HG03060 (cell line): Measurements from ENCODE around the gene KIF19.

Source experiments
- ATAC-seq: cut with Tn5 transposase; IDR thresholded peaks from one replicate; pipeline ENCODE4 v1.9.1; 2021; ENCODE audit warnings: low read depth, moderate number of reproducible peaks; ENCODE audit not compliant: unreplicated experiment

The KIF19 gene

DNA sequence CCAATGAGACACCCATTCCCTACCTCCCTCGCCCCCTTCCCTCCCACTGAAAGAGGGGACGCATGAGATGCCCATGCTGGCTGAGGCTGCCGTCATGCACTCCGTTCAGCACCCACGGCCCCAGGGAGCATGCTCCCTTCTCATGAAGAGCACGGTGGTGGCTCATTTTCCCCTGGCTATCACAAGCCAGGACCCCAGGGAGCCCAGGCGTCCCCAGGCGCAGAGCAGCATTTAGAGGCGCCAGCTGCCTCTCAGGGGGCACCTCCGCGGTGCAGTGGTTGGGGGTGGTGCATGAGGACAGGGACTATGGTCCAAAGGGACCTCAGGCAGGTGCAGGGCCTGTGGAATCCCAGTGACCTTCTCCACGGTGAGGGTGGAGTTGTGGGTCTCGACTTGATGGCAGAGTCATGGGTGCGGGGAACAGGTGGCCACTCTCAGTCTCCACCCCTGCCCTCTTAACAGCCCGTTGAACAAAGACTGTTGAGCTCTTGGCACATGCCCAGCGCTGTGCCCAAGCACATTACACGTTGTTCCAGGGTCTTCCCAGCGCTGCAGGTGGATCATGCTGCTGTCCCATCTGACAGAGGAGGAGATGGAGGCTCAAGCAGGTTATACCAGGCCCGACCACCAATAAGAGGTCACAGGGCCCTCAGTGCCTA, 13.6 kb downstream of the KIF19 start:
- ATAC-seq = no peak

- no peak for ATAC-seq
These were observed 14.5 kb downstream of the KIF19 start for GRCh38 chr17:74340470-74341023.

DNA sequence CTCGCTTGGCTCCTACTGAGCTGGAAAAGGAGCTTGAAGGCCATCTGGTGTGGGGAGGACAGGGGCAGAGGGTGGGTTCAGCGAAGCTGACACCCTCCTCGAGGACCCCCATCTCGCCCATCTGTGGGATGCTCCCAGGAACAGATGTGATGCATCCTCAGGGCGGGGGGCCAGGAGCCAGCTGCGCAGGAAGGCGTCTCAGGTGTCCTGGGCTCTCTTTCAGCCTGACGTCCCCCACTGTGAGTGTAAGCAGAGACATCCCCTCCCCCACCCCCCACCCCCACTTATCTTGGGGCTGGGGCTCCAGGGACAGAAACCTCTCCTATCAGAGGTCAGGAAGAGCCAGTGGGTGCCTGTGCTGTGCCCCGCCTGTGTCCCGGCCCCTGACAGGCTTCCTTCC, 16.2 kb downstream of the KIF19 start:
- no peak for ATAC-seq

DNA sequence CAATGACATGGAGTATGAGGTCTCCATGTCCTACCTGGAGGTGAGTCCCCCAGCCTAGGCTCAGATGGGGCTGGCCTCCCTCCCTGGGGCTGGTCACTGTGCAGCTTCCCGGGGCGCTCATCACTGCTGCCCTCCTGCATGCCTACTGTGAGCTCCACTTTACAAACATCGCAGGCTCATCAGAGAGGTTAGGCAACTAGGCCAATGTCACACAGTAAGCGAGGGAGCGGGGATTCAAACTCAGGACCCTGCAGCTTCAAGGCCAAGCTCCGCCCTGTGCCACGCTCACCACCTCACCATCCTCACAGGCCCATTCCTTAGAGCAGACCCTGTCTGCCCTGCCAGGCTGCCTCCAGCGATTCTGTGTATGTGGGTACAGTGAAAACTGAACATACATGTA, 17.1 kb downstream of the KIF19 start:
- no peak for ATAC-seq

DNA sequence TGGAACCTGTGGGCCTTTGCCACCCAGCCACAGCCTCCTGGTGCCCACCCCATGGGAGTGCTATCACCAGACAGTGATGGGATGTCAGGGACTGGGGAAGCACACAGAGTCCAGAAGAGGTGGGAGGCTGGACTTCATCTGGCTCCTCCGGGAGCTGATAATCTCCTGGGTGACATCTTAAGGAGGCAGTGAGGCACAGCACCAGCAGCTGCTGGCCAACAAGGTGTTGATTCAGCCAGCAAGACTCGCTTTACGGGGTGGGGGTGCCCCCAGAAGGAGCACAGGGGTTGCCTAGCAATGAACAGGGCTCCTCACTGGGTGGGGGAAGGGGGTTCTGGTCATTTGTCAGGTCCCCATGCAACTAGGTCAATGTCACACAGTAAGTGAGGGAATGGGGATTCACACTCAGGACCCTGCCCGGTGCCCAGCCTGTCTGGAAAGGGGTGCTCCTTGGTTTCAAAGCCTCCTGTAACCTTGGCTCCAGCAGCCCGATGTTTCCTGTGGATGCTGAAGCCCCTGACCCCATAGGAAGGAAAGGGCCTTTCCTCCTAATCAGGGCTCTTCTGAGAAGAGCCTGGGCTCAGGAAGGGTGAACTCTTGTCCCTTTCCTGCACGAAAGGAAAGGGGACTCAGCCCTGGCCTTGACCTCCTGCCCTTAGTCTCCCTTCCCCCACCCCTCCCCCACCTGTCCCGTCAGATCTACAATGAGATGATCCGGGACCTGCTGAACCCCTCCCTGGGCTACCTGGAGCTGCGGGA, 17.7 kb downstream of the KIF19 start:
- ATAC-seq = no peak

- no peak for ATAC-seq
These were observed 18.6 kb downstream of the KIF19 start for GRCh38 chr17:74344658-74345057.

GRCh38 chr17:74345433-74346241, 19.6 kb downstream of the KIF19 start:
- no peak for ATAC-seq

DNA sequence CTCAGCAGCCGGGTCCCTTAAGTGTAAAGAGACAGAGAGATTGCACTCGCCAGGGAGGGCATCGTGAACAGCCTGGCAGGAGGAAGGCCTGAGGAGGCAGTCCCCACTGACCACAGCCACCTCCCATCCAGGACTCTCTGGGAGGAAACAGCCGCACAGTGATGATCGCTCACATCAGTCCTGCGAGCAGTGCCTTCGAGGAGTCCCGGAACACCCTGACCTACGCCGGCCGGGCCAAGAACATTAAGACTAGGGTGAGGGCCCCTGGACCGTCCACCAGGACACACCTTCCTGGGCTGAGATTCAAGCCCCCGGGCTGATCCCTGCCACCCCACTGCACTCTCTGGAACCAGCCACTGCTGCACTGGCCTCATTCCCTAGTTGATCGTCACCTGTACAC, 21.6 kb downstream of the KIF19 start:
- no peak for ATAC-seq

DNA sequence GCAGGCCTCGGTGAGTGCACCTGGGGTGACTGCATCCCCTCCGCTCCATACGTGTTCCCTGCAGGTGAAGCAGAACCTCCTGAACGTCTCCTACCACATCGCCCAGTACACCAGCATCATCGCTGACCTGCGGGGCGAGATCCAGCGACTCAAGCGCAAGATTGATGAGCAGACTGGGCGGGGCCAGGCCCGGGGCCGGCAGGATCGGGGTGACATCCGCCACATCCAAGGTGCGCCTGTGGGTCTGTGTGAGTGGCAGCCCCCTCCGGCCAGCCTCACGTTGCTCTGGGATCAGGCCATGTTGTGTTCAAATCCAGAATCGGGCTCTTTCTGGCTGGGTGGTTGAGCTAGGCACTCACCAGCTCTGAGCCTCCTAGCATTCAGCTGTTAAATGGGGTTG, 23.1 kb downstream of the KIF19 start:
- ATAC-seq = no peak

DNA sequence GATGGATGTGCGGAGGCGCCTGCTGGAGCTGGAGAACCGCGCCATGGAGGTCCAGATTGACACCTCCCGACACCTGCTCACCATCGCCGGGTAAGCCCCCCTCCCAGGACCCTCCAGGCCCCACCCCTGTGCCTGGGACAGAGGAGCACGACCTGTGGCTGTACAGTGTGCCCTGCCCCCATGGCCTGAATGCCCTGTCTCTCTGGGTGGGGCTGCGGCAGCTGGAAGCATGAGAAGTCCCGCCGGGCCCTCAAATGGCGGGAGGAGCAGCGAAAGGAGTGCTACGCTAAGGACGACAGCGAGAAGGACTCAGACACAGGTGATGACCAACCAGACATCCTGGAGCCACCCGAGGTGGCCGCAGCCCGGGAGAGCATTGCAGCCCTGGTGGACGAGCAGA, 24.5 kb downstream of the KIF19 start:
- ATAC-seq = no peak

GRCh38 chr17:74351552-74352210, 25.7 kb downstream of the KIF19 start:
- no peak for ATAC-seq

- no peak for ATAC-seq
These were observed 27.5 kb downstream of the KIF19 start for GRCh38 chr17:74353446-74354060.

- ATAC-seq = no peak
These were observed 28.1 kb downstream of the KIF19 start for GRCh38 chr17:74354123-74354522.

DNA sequence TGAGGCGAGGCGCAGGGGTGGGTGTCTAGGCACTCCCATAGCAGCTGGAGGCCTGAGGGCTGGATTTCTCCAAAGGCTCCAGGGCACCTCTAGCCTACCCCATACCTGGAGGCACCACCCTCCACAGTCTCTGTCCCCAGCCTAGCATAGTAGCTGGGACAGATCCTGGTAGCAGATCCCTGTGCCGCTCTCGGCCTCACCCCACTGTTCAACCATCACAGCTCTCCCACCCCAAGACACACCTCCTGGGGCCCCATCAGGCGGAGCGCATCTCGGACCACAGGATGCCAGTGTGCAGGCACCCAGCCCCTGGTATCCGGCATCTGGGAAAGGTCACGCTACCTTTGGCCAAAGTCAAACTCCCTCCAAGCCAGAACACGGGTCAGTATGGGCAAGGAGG, 28.5 kb downstream of the KIF19 start:
- ATAC-seq = no peak

DNA sequence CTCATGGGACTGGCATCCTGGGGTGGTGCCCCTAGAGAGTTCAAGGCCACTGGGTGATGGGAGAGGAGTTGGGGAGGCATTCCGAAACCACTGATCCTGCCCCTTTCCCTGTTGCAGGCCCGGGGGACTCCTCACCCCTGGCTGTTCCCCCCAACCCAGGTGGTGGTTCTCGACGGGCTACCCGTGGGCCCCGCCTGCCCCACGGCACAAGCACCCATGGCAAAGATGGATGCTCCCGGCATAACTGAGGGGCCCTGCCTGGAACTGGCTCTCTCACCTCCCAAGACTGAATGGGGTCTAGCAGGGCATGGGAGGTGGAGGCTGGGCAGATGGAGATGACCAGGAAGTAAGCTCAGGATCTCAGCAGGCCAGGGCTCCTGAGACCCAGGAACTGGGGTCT, 29.0 kb downstream of the KIF19 start:
- ATAC-seq = no peak

- no peak for ATAC-seq
These were observed 30.8 kb downstream of the KIF19 start for GRCh38 chr17:74356646-74357465.

DNA sequence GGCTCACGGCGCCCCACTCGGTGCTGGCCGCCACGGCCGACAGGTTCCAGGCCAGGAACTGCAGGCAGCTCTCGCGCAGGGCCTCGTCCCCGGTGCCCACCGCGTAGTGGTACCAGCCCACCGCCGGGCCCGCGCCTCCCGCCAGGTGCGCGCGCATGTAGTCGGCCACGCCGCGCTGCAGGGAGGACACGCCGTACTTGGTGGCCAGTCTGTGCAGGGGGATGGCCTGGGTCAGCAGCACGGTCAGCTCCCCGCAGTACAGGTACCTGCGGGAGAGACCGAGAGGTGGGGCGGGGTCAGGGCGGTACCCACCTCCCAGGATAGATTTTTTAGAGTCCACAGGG, 31.4 kb downstream of the KIF19 start:
- ATAC-seq = no peak

- ATAC-seq = no peak
These were observed 32.7 kb downstream of the KIF19 start for GRCh38 chr17:74358697-74359096.

DNA sequence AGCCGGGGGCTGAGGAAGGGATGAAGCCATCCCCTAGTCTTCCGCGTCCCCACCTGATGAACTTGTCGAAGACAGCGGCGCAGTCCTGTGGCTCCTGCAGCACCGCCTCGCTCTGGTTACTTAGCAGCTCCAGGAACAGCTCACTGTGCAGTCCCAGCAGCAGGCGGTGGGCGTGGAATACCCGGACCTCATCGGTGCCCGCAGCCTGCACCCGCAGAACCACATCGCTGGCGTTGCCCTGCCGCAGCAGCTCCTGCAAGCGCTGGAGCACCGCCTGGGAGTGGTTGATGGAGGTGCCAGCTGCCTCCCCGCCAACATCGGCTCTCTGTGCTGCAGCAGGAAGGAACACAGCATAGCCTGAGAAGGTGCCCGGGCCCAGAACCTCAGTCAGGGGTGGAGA, 33.9 kb downstream of the KIF19 start:
- ATAC-seq = no peak

DNA sequence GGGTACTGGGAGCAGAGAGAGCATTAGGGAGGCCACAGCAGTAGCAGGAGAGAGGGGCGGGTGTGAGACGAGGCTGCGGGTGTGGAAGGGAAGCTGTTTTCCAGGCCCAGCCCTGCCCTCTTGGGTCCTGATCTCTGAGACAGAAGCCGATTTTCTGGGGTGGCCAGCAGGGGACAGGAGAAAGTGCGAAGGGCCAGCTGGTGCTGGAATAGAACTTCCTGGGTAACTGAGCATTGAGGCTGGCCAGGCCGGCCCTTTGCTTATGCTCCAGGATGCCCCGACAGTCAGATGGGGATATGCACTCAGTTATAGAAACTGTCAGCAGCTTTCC, 34.8 kb downstream of the KIF19 start:
- ATAC-seq = no peak
